GM12878 (cell line): Measurements from ENCODE around the gene SHLD1. TPM values are rescaled to one million over a fixed set of nuclear protein-coding genes. Genes with fewer than 3 reads are reported as not detected.

Experiments
- ATAC-seq: fragments of 200-7000 bp; cut with Tn5 transposase; 3 replicates; pipeline ENCODE4 v1.9.1; 2020; ENCODE audit warnings: mild to moderate bottlenecking, moderate library complexity
- BruUV-seq: library from RNA; stranded (reverse); fragments of 400-500 nt; replicated peaks from 2 replicates; lab custom pipeline; 2021; lab: Mats Ljungman, UMichigan
- CTCF ChIA-PET: fragments of 300-600 bp; sonication (Branson Sonifier 250); formaldehyde crosslinking; extraction: SDS; loops from one replicate; lab custom pipeline; 2021; ENCODE audit warnings: inconsistent platforms; lab: Yijun Ruan, JAX
- POLR2A ChIA-PET: fragments of 350-600 bp; formaldehyde crosslinking; extraction: SDS; loops from one replicate; lab custom pipeline; 2021; ENCODE audit warnings: inconsistent platforms; lab: Charles Lee
- RAD21 ChIA-PET: fragments of 300-600 bp; sonication (Branson Sonifier 250); formaldehyde crosslinking; loops from one replicate; lab custom pipeline; 2023; ENCODE audit warnings: antibody characterized with exemption; ENCODE audit not compliant: unreplicated experiment; lab: Charles Lee
- SMC1A ChIA-PET: fragments of 300-600 bp; sonication (Branson Sonifier 250); formaldehyde crosslinking; loops from one replicate; lab custom pipeline; 2023; ENCODE audit not compliant: unreplicated experiment, uncharacterized antibody; lab: Charles Lee
- DNase-seq: peaks from one replicate; pipeline ENCODE4 v3.0.0-alpha.2; 2011; ENCODE audit warnings: low read depth, low spot score
- FAIRE-seq: peaks from 3 replicates; lab custom pipeline; 2011; peaks lifted over from hg19 to GRCh38; lab: Jason Lieb, UNC
- H2AFZ ChIP-seq: 2 replicates; pipeline ENCODE4 v1.6.0; 2011; ENCODE audit warnings: low read depth, low read length, control low read depth; ENCODE audit not compliant: control insufficient read depth
- H3K27ac ChIP-seq: 2 replicates; pipeline ENCODE4 v1.5.1; 2011; ENCODE audit warnings: control low read depth; ENCODE audit not compliant: control insufficient read depth, insufficient read depth
- H3K27me3 ChIP-seq, 2 experiments: replicated peaks in 1 of 2; 2 replicates each; pipeline versions ENCODE4 v1.6.0 to v1.6.1; 2011; ENCODE audit warnings: low read length in 1 of 2; ENCODE audit not compliant: control insufficient read depth in 2 of 2, insufficient read depth in 2 of 2
- H3K36me3 ChIP-seq, 2 experiments: 2 replicates each; pipeline ENCODE4 v1.5.1; 2011; ENCODE audit warnings: low read length in 1 of 2; ENCODE audit not compliant: control insufficient read depth in 2 of 2, insufficient read depth in 2 of 2
- H3K4me1 ChIP-seq: 2 replicates; pipeline ENCODE4 v1.6.1; 2011; ENCODE audit warnings: mild to moderate bottlenecking, low read length, moderate library complexity, mixed read lengths; ENCODE audit not compliant: control insufficient read depth, insufficient read depth
- H3K4me2 ChIP-seq: 2 replicates; pipeline ENCODE4 v1.6.0; 2011; ENCODE audit warnings: control low read depth; ENCODE audit not compliant: control insufficient read depth, insufficient read depth
- H3K4me3 ChIP-seq: fragments of 200-600 bp; sonication (generic); 2 replicates; pipeline ENCODE4 v1.5.1; 2016
- H3K79me2 ChIP-seq: 2 replicates; pipeline ENCODE4 v1.6.0; 2011; ENCODE audit warnings: low read length; ENCODE audit not compliant: control insufficient read depth, insufficient read depth
- H3K9ac ChIP-seq: 2 replicates; pipeline ENCODE4 v1.8.0; 2011; ENCODE audit warnings: low read length, control low read depth, mixed read lengths; ENCODE audit not compliant: control insufficient read depth, insufficient read depth
- H3K9me3 ChIP-seq: replicated peaks from 3 replicates; pipeline ENCODE4 v1.5.1; 2011; ENCODE audit warnings: mild to moderate bottlenecking, low read length; ENCODE audit not compliant: control insufficient read depth, insufficient read depth
- H4K20me1 ChIP-seq: 2 replicates; pipeline ENCODE4 v1.6.0; 2011; ENCODE audit not compliant: control insufficient read depth, insufficient read depth
- MTA3 ChIP-seq: IDR thresholded peaks from 2 replicates; pipeline ENCODE4 v1.6.1; 2012; ENCODE audit warnings: low read length, inconsistent platforms, borderline replicate concordance
- NFYA ChIP-seq: IDR thresholded peaks from 2 replicates; pipeline ENCODE4 v1.6.1; 2011; ENCODE audit warnings: low read depth, mild to moderate bottlenecking, low read length, improper control_type of control experiment, borderline replicate concordance
- RBBP5 ChIP-seq: fragments of 200-600 bp; sonication (generic); conservative IDR thresholded peaks from 2 replicates; pipeline ENCODE4 v1.6.1; 2016
- ZNF687 ChIP-seq: fragments of 450-650 bp; IDR thresholded peaks from 2 replicates; pipeline ENCODE4 v1.6.1; 2017; ENCODE audit warnings: mild to moderate bottlenecking, moderate library complexity
- WGBS: methylation state at CpG from one replicate; pipeline ENCODE4 v1.1.6; 2016; ENCODE audit warnings: low lambda C conversion rate; ENCODE audit not compliant: insufficient replicate concordance, insufficient coverage; ENCODE audit errors: missing lambda C conversion rate; 5-methylcytosine and 5-hydroxymethylcytosine counted together
- in situ Hi-C: fragments of 300-500 bp; cut with MboI; formaldehyde crosslinking; loops from 9 replicates; pipeline ENCODE4 v1.14.3; 2018; ENCODE audit warnings: mixed read lengths
- intact Hi-C: fragments of 100-400 bp; cut with micrococcal nuclease; formaldehyde crosslinking; loops from one replicate; pipeline ENCODE4 v1.14.2; 2022; ENCODE audit not compliant: unreplicated experiment
- polyA plus RNA-seq, 11 experiments: library from polyadenylated mRNA; depleted of rRNA in 4 of 11; unstranded in 6 of 11; stranded (reverse) in 5 of 11; fragments of >200 nt; fragmentation: Nextera tagmentation in 4 of 11; fragmentation: Illumina TruSeq in 1 of 11; extraction: Ambion mirVana in 4 of 11; extraction: Trizol in 1 of 11; gene quantifications; 1 replicate in 1 of 11; 2 replicates in 10 of 11; pipeline versions ENCODE4 v1.2.1 to v1.2.3, GENCODE V29; 2011 to 2016; ENCODE audit warnings: inconsistent platforms in 2 of 11, missing spikeins in 2 of 11, low read depth in 1 of 11
- total RNA-seq, 4 experiments: library from RNA; depleted of rRNA in 3 of 4; stranded (reverse); fragments of >200 nt in 3 of 4; fragmentation: Illumina TruSeq in 1 of 4; extraction: Trizol in 1 of 4; gene quantifications; 2 replicates each; pipeline versions ENCODE4 v1.2.1 to v1.2.3, GENCODE V29; 2013 to 2021

Gene SHLD1
- total and polyA plus RNA-seq, 10 of the 15 experiments (the other 5 are each of a cell fraction or from before 2014, with no cell fraction given) = 10.8 to 70.9 (median 25.4) TPM

GRCh38 chr20:5737619-5737953, 12.6 kb upstream of the SHLD1 start:
- H3K36me3 ChIP-seq = no peaks in the 10 kb centered on the region
- H3K9ac ChIP-seq = no peak overlapping the region
- ChIA-PET RAD21 (interaction anchor here (0.5 to 1.6 kb wide), 6 partner anchors 13 to 133 kb away, joined by 3 to 6 read pairs (median 4); partner anchors contain the start of gene SHLD1), POLR2A (interaction anchor here (0.7 kb wide), 1 partner anchor 181 kb away, joined by 3 read pairs; no protein-coding TSS in a partner anchor), SMC1A (interaction anchor here (0.7 to 1.4 kb wide), 7 partner anchors 12 to 91 kb away, joined by 3 to 6 read pairs (median 4); no protein-coding TSS in a partner anchor), CTCF (interaction anchor here (0.7 to 1.5 kb wide), 3 partner anchors 10 to 238 kb away, joined by 3 read pairs; no protein-coding TSS in a partner anchor)
- DNase-seq (no peak), ATAC-seq (no peak; the same call in 2 of the 3 replicates), FAIRE-seq (no peak)
- H3K27me3 ChIP-seq = no peaks in the 10 kb centered on the region
- H3K27ac ChIP-seq = no peak overlapping the region
- in situ Hi-C loops (no loop called here), intact Hi-C loops (no loop called here)
- H3K79me2 ChIP-seq = no peaks in the 10 kb centered on the region
- H3K4me2 ChIP-seq = no peak overlapping the region
- 16% methylated on average over 3 of the region's 3 CpGs for WGBS
- H3K4me3 ChIP-seq = no peak overlapping the region
- H2AFZ ChIP-seq = no peak overlapping the region
- no peaks in the 10 kb centered on the region for H3K4me1 ChIP-seq
- TF ChIP-seq ZNF687 = no peak
- TF ChIP-seq NFYA = no peak
- no peak for TF ChIP-seq MTA3
- TF ChIP-seq RBBP5 = no peak
- no peaks in the 10 kb centered on the region for H3K9me3 ChIP-seq
- no TSS peak for BruUV-seq
- H4K20me1 ChIP-seq = no peaks in the 10 kb centered on the region
